Measurements from ENCODE around the gene RALGDS. TPM values are rescaled to one million over a fixed set of nuclear protein-coding genes. Genes with fewer than 3 reads are reported as not detected.
"Not testable (repeated sequence)": the region's sequence is repeated elsewhere in the genome, so short reads cannot be mapped to it uniquely, and the experiment has no call there.

Gene RALGDS
- total RNA-seq, 1 donor from 2014 or later = 39.9 TPM

DNA sequence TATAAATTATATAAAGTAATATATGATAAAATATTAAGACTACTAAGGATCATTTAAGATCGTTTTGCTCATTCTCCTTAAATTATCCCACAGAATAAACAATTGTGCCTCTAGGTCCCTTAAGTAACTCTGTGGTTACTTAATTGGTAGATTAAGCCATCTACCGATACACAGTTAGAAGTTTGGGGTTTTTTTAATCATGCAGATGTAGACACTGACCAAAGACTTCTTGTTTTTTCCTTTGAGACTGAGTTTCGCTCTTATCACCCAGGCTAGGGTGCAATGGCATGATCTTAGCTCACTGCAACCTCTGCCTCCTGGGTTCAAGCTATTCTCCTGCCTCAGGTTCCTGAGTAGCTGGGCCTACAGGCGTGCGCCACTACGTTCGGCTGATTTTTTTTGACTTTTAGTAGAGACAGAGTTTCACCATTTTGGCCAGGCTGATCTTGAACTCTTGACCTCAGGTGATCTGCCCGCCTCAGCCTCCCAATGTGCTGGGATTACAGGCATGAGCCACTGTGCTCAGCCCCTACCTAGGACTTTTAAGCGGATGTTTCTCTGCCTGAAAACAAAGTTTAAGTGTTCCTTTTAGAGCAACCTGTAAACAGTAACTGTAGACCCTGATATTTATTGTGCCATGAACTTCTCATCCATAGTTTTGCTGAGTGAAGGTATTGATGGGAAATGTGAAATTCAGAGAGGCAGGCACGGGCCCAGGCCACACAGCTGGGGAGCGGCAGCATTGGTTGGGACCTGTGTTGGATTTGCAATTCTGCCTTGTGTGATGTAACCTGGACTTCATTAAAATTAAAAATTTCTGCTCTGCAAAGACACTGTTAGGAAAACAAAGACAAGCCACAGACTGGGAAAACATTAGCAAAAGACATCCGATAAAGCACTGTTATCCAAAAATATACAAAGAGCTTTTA is 47.7 kb downstream of the RALGDS start:
- no peaks in the 10 kb centered on the region for H3K36me3 ChIP-seq (ENCODE audit: control insufficient read depth, insufficient read depth, low read length)
- DNase-seq (ENCODE audit: low read depth) = no peak
- TF ChIP-seq, protein P1, sequence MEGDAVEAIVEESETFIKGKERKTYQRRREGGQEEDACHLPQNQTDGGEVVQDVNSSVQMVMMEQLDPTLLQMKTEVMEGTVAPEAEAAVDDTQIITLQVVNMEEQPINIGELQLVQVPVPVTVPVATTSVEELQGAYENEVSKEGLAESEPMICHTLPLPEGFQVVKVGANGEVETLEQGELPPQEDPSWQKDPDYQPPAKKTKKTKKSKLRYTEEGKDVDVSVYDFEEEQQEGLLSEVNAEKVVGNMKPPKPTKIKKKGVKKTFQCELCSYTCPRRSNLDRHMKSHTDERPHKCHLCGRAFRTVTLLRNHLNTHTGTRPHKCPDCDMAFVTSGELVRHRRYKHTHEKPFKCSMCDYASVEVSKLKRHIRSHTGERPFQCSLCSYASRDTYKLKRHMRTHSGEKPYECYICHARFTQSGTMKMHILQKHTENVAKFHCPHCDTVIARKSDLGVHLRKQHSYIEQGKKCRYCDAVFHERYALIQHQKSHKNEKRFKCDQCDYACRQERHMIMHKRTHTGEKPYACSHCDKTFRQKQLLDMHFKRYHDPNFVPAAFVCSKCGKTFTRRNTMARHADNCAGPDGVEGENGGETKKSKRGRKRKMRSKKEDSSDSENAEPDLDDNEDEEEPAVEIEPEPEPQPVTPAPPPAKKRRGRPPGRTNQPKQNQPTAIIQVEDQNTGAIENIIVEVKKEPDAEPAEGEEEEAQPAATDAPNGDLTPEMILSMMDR (IDR thresholded peaks at IDR 0.05; ENCODE audit: insufficient read depth, low read length, poor library complexity, severe bottlenecking) = no peak
- H3K27me3 ChIP-seq (ENCODE audit: control insufficient read depth, insufficient read depth, low read length) = no peaks in the 10 kb centered on the region
- no peak overlapping the region for H3K4me3 ChIP-seq (ENCODE audit: low read depth, low read length)

DNA sequence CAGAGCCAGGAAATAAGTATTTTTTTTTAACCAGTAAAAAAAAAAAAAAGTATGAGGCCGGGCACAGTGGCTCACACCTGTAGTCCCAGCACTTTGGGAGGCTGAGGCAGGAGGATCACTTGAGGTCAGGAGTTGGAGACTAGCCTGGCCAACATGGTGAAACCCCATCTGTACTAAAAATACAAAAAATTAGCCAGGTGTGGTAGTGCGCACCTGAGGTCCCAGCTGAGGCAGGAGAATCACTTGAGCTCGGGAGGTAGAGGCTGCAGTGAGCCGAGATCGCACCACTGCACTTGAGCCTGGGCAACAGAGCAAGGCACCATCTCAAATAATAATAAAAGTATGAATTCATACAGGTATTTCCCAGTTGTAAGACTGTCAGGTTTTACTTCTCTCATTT is 48.8 kb downstream of the RALGDS start:
- H3K36me3 ChIP-seq (ENCODE audit: control insufficient read depth, insufficient read depth, low read length) = not testable (repeated sequence)

DNA sequence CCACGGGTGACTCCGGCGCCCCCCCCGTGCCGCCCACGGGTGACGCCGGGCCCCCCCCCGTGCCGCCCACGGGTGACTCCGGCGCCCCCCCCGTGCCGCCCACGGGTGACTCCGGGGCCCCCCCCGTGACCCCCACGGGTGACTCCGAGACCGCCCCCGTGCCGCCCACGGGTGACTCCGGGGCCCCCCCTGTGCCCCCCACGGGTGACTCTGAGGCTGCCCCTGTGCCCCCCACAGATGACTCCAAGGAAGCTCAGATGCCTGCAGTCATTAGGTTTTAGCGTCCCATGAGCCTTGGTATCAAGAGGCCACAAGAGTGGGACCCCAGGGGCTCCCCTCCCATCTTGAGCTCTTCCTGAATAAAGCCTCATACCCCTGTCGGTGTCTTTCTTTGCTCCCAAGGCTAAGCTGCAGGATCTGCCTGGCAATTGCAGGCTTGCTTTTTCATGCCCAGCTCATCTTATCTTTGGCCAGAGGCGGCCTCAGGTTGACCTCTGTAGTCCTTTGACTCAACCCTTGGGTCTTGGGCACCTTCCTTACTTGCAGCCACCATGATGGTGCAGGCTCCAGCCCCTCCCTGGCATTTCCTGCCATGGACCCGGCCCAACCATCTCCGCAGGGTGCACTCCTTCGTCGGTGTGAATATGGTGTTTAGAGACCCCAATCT is 49.4 kb downstream of the RALGDS start:
- H3K27me3 ChIP-seq (ENCODE audit: control insufficient read depth, insufficient read depth, low read length) = no peaks in the 10 kb centered on the region
- TF ChIP-seq, protein P1 (IDR thresholded peaks at IDR 0.05; ENCODE audit: insufficient read depth, low read length, poor library complexity, severe bottlenecking) = no peak

More for the DNA sequence above, 48.8 kb downstream of the RALGDS start:
- not testable (repeated sequence) for DNase-seq (ENCODE audit: low read depth); H3K27me3 ChIP-seq (ENCODE audit: control insufficient read depth, insufficient read depth, low read length); H3K4me3 ChIP-seq (ENCODE audit: low read depth, low read length)

DNA sequence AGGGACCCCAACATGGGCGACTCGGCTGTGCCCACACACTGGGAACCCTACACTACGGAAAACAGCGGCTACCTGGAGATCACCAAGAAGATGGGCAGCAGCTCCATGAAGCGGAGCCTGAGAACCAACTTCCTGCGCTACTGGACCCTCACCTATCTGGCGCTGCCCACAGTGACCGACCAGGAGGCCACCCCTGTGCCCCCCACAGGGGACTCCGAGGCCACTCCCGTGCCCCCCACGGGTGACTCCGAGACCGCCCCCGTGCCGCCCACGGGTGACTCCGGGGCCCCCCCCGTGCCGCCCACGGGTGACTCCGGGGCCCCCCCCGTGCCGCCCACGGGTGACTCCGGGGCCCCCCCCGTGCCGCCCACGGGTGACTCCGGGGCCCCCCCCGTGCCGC is 50.1 kb downstream of the RALGDS start:
- not testable (repeated sequence) for H3K36me3 ChIP-seq (ENCODE audit: control insufficient read depth, insufficient read depth, low read length); DNase-seq (ENCODE audit: low read depth); H3K4me3 ChIP-seq (ENCODE audit: low read depth, low read length); H3K27me3 ChIP-seq (ENCODE audit: control insufficient read depth, insufficient read depth, low read length)

More for the DNA sequence above, 49.4 kb downstream of the RALGDS start:
- no peak for DNase-seq (ENCODE audit: low read depth)
- Histone ChIP-seq H3K4me3 (ENCODE audit: low read depth, low read length) (no peak overlapping the region), H3K36me3 (ENCODE audit: control insufficient read depth, insufficient read depth, low read length) (no peaks in the 10 kb centered on the region)

DNA sequence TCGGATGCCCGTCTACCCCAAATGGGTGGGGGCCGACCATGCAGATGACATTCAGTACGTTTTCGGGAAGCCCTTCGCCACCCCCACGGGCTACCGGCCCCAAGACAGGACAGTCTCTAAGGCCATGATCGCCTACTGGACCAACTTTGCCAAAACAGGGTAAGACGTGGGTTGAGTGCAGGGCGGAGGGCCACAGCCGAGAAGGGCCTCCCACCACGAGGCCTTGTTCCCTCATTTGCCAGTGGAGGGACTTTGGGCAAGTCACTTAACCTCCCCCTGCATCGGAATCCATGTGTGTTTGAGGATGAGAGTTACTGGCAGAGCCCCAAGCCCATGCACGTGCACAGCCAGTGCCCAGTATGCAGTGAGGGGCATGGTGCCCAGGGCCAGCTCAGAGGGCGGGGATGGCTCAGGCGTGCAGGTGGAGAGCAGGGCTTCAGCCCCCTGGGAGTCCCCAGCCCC is 50.5 kb downstream of the RALGDS start:
- DNase-seq (ENCODE audit: low read depth); H3K36me3 ChIP-seq (ENCODE audit: control insufficient read depth, insufficient read depth, low read length); H3K27me3 ChIP-seq (ENCODE audit: control insufficient read depth, insufficient read depth, low read length); H3K4me3 ChIP-seq (ENCODE audit: low read depth, low read length): not testable (repeated sequence)

DNA sequence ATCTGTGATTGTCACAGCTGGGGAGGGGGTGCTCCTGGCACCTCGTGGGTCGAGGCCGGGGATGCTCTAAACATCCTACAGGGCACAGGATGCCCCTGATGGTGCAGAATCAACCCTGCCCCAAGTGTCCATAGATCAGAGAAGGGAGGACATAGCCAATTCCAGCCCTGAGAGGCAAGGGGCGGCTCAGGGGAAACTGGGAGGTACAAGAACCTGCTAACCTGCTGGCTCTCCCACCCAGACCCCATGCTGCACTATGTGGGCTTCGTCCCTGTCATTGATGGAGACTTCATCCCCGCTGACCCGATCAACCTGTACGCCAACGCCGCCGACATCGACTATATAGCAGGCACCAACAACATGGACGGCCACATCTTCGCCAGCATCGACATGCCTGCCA is 52.6 kb downstream of the RALGDS start:
- not testable (repeated sequence) for DNase-seq (ENCODE audit: low read depth); H3K4me3 ChIP-seq (ENCODE audit: low read depth, low read length)

DNA sequence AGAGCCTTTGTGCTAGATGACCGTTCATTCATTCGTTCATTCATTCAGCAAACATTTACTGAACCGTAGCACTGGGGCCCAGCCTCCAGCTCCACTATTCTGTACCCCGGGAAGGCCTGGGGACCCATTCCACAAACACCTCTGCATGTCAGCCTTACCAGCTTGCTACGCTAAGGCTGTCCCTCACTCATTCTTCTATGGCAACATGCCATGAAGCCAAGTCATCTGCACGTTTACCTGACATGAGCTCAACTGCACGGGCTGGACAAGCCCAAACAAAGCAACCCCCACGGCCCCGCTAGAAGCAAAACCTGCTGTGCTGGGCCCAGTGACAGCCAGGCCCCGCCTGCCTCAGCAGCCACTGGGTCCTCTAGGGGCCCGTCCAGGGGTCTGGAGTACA is 53.2 kb downstream of the RALGDS start:
- TF ChIP-seq, protein P1 (IDR thresholded peaks at IDR 0.05; ENCODE audit: insufficient read depth, low read length, poor library complexity, severe bottlenecking) = no peak
- no peaks in the 10 kb centered on the region for H3K27me3 ChIP-seq (ENCODE audit: control insufficient read depth, insufficient read depth, low read length)
- DNase-seq (ENCODE audit: low read depth) = no peak

More for the DNA sequence above, 52.6 kb downstream of the RALGDS start:
- not testable (repeated sequence) for H3K27me3 ChIP-seq (ENCODE audit: control insufficient read depth, insufficient read depth, low read length); H3K36me3 ChIP-seq (ENCODE audit: control insufficient read depth, insufficient read depth, low read length)

More for the DNA sequence above, 53.2 kb downstream of the RALGDS start:
- H3K36me3 ChIP-seq (ENCODE audit: control insufficient read depth, insufficient read depth, low read length) = no peaks in the 10 kb centered on the region
- no peak overlapping the region for H3K4me3 ChIP-seq (ENCODE audit: low read depth, low read length)
